ENCODE results near the gene LRP11. TPM values are rescaled to one million over a fixed set of nuclear protein-coding genes. Genes with fewer than 3 reads are reported as not detected.
"Not testable (repeated sequence)": the region's sequence is repeated elsewhere in the genome, so short reads cannot be mapped to it uniquely, and the experiment has no call there.

LRP11 gene
- total RNA-seq, 1 donor from 2014 or later, result 2.9 TPM

- intact Hi-C loops (cut with micrococcal nuclease), result loop anchor here (1.0 kb wide), 1 partner anchor 13 kb away; the partner anchor contains the start of gene LRP11
Measured at GRCh38 chr6:149851461-149852110, 12.6 kb downstream of the LRP11 start.

GRCh38 chr6:149848343-149848742 is 15.8 kb downstream of the LRP11 start:
- intact Hi-C loops (cut with micrococcal nuclease), result not testable (repeated sequence)

- intact Hi-C loops (cut with micrococcal nuclease), result no loop called here
Measured at GRCh38 chr6:149847939-149848267, 16.3 kb downstream of the LRP11 start.

DNA sequence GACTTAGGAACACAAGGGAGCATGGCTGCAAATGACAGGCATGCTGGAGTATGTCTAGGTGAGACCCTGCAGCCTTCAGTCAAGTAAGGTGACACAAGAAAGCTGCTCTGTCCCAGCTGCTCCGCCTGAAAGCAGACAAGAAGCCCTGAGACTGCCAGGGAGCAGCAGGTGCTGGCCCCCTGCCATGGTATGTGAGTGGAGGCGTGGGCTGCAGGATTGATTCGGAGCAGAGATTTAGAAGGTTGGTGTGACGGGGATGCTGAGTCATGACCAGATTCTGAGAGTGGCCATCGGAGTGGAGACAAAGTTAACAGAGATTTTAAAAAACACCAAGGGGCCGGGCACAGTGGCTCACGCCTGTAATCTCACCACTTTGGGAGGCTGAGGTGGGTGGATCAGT is 17.8 kb downstream of the LRP11 start:
- intact Hi-C loops (cut with micrococcal nuclease), result no loop called here

DNA sequence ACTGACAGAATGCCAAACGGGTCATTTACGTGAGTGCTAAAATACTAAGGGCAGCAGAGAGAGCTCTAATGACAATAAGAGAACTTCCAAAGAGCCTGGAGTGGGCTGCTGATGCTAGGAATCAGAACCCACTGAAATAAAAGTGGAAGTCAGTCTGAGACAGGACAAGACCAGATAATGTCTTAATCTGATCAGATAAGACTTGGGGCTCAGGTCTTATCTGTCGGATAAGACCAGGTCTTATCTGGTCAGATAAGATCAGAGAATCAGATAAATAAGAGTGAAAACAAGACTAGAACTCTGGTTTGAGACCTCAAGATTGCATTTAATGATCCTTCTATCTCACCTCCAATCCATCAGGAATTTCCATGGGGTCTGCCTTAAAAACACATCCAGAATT is 18.6 kb downstream of the LRP11 start:
- intact Hi-C loops (cut with micrococcal nuclease), result no loop called here

DNA sequence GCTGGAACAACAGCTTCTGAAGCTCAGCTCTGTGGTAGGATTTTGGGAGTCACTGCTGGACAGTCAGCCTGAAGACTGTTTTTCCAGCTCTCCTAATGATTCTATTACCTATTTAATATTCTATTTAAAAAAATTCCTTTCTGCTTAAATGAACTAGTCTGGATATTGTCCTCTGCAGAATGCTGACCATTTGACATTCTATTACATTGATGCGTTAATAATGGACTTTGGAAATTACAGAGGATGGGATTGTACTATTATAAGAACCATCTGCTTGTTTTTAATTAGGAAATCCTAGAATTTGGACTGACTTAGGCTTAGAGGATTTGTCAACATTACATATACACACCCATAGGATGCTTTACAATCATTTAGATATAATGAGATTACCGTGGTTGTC is 19.7 kb downstream of the LRP11 start:
- intact Hi-C loops (cut with micrococcal nuclease), result no loop called here

DNA sequence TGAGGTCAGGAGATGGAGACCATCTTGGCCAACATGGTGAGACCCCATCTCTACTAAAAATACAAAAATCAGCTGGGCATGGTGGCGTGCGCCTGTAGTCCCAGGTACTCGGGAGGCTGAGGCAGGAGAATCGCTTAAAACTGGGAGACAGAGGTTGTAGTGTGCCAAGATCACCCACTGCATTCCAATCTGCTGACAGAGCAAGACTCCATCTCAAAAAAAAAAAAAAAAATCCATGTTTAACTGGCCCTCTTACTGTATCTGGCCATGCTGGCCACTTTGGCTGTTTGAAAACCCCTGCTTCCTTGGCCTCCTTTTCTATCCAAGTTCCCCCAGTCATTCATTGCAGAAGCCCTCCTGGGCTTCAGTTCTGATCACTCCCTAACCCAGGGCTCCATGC is 20.1 kb downstream of the LRP11 start:
- intact Hi-C loops (cut with micrococcal nuclease), result not testable (repeated sequence)

GRCh38 chr6:149843051-149843633 is 21.0 kb downstream of the LRP11 start:
- intact Hi-C loops (cut with micrococcal nuclease), result no loop called here

DNA sequence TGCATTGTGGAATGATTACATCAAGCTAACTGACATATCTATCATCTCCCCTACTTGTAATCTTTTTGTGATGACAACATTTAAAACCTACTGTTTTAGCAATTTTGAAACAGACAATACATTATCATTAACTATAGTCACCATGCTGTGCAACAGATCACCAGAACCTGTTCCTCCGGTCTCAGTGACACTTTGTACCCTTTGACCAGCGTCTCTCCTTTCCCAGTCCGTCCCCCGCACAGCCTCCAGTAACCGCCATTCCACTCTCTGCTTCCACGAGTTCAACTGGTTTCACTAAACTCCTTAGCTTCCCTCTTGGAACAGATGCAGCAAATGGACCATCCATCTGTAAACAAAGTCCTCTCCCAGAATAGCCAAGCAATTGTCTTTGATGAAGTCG is 21.8 kb downstream of the LRP11 start:
- intact Hi-C loops (cut with micrococcal nuclease), result no loop called here

- intact Hi-C loops (cut with micrococcal nuclease), result loop anchor here (1.0 kb wide), 2 partner anchors 25 to 86 kb away; no protein-coding TSS in a partner anchor
Measured at GRCh38 chr6:149840345-149841075, 23.6 kb downstream of the LRP11 start.

DNA sequence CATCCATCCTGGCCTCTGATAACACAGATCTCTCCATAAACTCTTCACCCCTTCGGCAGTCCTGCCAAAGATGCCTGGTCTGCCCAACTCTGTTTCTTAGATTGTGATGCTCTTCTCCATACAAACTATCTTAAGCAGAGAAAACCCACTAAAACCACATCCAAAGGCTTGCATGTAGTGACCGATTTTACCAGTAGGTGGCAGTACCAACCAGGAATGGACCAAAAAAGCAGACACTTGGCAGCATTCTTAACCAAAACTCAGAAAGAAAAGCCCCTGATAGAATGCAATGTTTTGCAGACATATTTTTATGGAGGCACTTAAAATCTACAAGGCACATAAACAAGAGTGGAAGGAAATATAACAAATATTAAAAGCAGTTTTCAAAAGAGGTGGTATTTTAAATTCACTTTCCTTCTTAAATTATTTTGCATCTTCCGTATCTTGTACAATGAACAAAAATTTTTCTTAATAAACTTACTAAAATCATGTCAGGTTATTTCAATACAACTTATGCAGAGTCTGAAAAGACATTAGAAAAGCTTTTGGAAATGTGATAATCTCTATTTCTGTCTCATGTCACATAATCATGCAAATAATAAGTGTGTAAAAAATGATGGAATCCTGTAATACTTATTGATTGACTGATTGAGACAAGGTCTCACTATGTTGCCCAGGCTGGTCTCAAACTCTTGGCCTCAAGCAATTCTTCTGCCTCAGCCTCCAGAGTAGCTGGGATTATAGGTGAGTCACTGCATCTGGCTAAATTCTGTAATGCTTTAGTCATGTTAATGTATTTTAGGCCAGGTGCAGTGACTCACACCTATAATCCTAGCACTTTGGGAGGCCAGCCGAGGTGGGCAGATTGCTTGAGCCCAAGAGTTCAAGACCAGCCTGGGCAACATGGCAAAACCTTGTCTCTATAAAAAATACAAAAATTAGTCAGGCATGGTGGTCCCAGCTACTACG is 29.4 kb downstream of the LRP11 start:
- intact Hi-C loops (cut with micrococcal nuclease), result loop anchor here (1.0 kb wide), 5 partner anchors 31 to 183 kb away; partner anchors contain the start of gene LATS1

GRCh38 chr6:149833651-149834050 is 30.5 kb downstream of the LRP11 start:
- intact Hi-C loops (cut with micrococcal nuclease), result loop anchor here (1.0 kb wide), 5 partner anchors 32 to 184 kb away; partner anchors contain the start of gene LATS1

GRCh38 chr6:149831308-149831820 is 32.8 kb downstream of the LRP11 start:
- intact Hi-C loops (cut with micrococcal nuclease), result no loop called here

DNA sequence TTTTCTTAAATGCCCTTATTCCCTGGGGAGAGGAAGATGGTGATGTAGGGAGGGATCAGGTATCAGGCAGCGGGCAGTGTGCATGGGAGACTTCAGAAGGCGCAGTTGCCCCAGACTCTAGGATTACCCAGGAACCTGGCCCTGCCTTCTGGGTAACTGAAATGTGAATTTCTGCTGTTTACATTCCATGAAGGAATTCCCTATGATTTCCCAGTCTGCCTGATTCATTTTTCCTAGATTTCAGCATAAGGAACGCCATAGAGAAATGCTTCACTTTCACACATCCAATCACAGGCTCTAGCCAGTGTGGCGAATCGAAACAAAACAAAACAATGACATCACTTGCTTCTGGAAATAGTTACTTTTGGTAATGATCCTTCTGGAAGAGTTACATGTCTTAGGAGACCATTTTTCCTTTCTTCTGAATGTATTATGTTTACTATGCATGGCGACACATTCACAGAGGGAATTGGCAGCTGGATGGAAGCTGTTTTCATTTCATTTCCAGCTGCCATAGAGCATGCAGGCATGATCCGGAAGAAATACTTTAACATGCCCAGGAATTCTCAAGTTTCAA is 33.3 kb downstream of the LRP11 start:
- intact Hi-C loops (cut with micrococcal nuclease), result no loop called here

DNA sequence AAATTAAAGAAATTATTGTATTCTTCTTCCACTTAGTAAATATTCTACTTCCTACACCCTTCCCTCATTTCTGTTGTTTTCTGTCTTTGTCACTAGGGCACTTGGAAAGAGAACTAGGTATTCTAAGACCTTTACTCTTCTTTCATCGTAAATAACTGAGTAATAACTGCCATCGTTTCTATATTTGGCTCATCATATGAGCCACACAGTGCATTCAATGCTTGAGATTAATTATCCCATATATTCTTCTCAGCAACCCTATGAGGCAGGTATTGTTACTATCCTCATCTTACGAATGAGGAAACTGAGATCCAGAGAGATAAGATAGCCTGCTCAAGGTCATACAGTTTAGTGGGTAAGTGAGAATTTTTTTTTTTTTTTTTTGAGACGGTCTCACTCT is 38.9 kb downstream of the LRP11 start:
- intact Hi-C loops (cut with micrococcal nuclease), result no loop called here

DNA sequence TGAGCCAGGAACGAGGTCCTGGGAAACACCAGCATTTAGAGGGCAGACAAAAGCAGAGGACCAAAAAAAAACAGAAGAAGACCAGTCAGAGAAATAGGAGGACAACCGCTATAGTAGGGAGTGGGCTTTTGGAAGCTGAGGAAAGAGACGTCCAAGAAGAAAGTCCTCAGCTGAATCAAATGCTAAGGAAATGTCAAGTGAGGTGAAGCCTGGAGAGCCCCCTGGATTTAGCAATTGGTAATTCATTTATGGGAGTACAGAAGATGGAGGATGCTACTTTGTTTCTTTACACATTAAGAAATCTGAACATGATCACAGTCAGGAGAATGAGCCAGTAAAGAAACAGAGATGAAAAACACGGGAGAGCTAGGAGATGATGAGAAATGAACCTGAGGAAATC is 41.1 kb downstream of the LRP11 start:
- intact Hi-C loops (cut with micrococcal nuclease), result loop anchor here (1.0 kb wide), 1 partner anchor 99 kb away; no protein-coding TSS in a partner anchor

DNA sequence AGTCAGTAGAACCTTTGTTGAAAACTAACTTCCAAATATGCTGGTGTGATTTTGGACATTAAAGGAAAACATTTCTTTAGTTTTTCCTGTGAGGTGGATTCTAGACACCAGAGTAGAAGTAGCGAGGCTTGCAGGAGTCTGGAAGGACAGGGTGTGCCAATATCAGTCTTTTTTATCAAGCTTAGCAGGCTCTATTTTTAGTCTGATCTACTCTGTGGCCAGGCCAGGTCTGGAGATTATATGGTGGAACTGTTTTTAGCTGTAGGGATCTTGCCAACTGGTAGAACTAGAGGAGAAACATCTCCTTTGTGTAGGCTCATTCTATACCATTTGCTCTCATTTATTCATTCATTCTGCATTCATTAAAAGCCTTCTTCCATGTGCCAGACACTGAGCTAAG is 42.7 kb downstream of the LRP11 start:
- intact Hi-C loops (cut with micrococcal nuclease), result no loop called here

GRCh38 chr6:149820506-149820905 is 43.7 kb downstream of the LRP11 start:
- intact Hi-C loops (cut with micrococcal nuclease), result no loop called here

GRCh38 chr6:149815788-149816187 is 48.4 kb downstream of the LRP11 start:
- intact Hi-C loops (cut with micrococcal nuclease), result no loop called here

DNA sequence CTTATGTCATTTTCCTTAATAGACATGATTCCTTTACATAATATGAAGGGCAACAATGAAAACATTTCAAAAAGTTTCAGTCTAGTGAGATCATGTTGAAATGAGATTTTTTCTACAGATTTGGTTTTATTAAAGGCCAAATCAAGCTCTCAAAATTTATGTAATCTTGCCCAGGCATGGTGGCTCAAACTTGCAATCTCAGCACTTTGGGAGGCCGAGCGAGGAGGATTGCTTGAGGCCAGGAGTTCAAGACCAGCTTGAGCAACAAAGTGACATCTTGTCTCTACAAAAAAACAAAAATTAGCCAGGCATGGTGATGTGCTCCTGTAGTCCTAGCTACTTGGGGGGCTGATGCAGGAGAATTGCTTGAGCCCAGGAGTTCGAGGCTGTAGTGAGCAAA is 50.8 kb downstream of the LRP11 start:
- intact Hi-C loops (cut with micrococcal nuclease), result no loop called here

GRCh38 chr6:149809798-149810197 is 54.4 kb downstream of the LRP11 start:
- intact Hi-C loops (cut with micrococcal nuclease), result no loop called here

Data from T-helper 1 cell treated with Interleukin-12 subunit alpha and Interleukin-12 subunit beta and Interleukin-4 antibody, amounts not matched to agents 30 ng/mL and 1 ng/mL, for 36 hours (primary cell).